Left cardiac atrium (tissue), 4 donors: Measurements from ENCODE around the gene NCAM2. TPM values are rescaled to one million over a fixed set of nuclear protein-coding genes. Genes with fewer than 3 reads are reported as not detected.

Experiments
- ATAC-seq, 2 donors: fragments of 200-7000 bp; cut with Tn5 transposase; one replicate each; pipeline ENCODE4 v1.9.1; 2020; ENCODE audit warnings: mild to moderate bottlenecking in 2 of 2, moderate library complexity in 2 of 2
- DNase-seq: peaks from one replicate; pipeline ENCODE4 v3.0.0-alpha.2; 2020
- intact Hi-C, 2 donors: fragments of 100-400 bp; cut with DNase I; formaldehyde crosslinking; loops; one replicate each; pipeline versions ENCODE4 v1.14.1 to v1.15.1; 2022 to 2023
- long read RNA-seq: library from polyadenylated mRNA; unstranded; transcript quantifications from one replicate; pipeline ENCODE4 v2.0.0, GENCODE V29; 2021
- total RNA-seq, 2 donors: library from RNA; stranded (reverse); fragmentation: NEBNext Ultra II Directional; extraction: Animal tissue kit (Norgen Biotek cat#: 25700); gene quantifications; one replicate each; pipeline ENCODE4 v1.2.1, GENCODE V29; 2021
- donor health status: DM: no; HTN: yes; CAD: no.
- donor health status: DM: no; HTN: yes; CAD: no; lungs with severe emphysema.
- donor health status: DM: yes; HTN: yes; CAD: no.
- donor health status: Dilated cardiomyopathy.

Gene NCAM2
- total RNA-seq: 1 to 10 TPM; 4.8 to 6.5 TPM
- long read RNA-seq, full-length matches to known transcripts: 1 of 3 reads
- long read RNA-seq, partial matches to known transcripts: 1 of 3 reads
- long read RNA-seq, other reads (novel, unspliced or antisense): 1 of 3 reads

- intact Hi-C loops: no loop called here
- DNase-seq: peak; percentile 80
- ATAC-seq: peak; percentile 89
Measured at GRCh38 chr21:20997636-20998455, at the start of gene NCAM2. Gene NCAM2, plus strand, starts transcription at chr21:20998409.

- ATAC-seq (no peak), DNase-seq (no peak)
- intact Hi-C loops: no loop called here
Measured at GRCh38 chr21:20949884-20950283, 48.3 kb upstream of the NCAM2 start.

- DNase-seq (no peak), ATAC-seq (no peak)
- intact Hi-C loops: no loop called here
Measured at GRCh38 chr21:20965816-20966215, 32.4 kb upstream of the NCAM2 start.

- DNase-seq: no peak
- intact Hi-C loops: no loop called here
- no peak for ATAC-seq
Measured at GRCh38 chr21:20968391-20968790, 29.8 kb upstream of the NCAM2 start.

GRCh38 chr21:20970691-20971090 is 27.5 kb upstream of the NCAM2 start:
- DNase-seq: no peak
- no peak for ATAC-seq
- intact Hi-C loops: no loop called here

GRCh38 chr21:20971296-20971921 is 26.8 kb upstream of the NCAM2 start:
- ATAC-seq (no peak), DNase-seq (peak; percentile 51)
- intact Hi-C loops: no loop called here

GRCh38 chr21:20994790-20995189 is 3.4 kb upstream of the NCAM2 start:
- intact Hi-C loops: no loop called here
- ATAC-seq (no peak), DNase-seq (no peak)

GRCh38 chr21:20996421-20997310 is 1.5 kb upstream of the NCAM2 start:
- DNase-seq (no peak), ATAC-seq (no peak)

GRCh38 chr21:20997311-20997635 is 936 bp upstream of the NCAM2 start:
- intact Hi-C loops: no loop called here
- peak; percentile 20 to 52 for ATAC-seq

More at GRCh38 chr21:20996421-20997310, 1.5 kb upstream of the NCAM2 start:
- intact Hi-C loops: no loop called here

GRCh38 chr21:20998456-20998789 is 214 bp downstream of the NCAM2 start:
- intact Hi-C loops: no loop called here
- peak in 1 of 2 donors; percentile 37 for ATAC-seq
- no peak for DNase-seq

More at GRCh38 chr21:20997311-20997635, 936 bp upstream of the NCAM2 start:
- no peak for DNase-seq

- intact Hi-C loops: no loop called here
- ATAC-seq: no peak
- no peak for DNase-seq
Measured at GRCh38 chr21:20998886-20999285, 677 bp downstream of the NCAM2 start.

- intact Hi-C loops: loop anchor here in 1 of 2 donors (2.0 to 5.0 kb wide), 3 partner anchors 103 to 1793 kb away; no protein-coding TSS in a partner anchor
- ATAC-seq (peak; percentile 48 to 50), DNase-seq (no peak)
Measured at GRCh38 chr21:20999659-21000058, 1.4 kb downstream of the NCAM2 start.

GRCh38 chr21:21000591-21001175 is 2.5 kb downstream of the NCAM2 start:
- DNase-seq: no peak
- intact Hi-C loops: loop anchor here in 1 of 2 donors (2.0 to 5.0 kb wide), 3 partner anchors 102 to 1792 kb away; no protein-coding TSS in a partner anchor
- ATAC-seq: no peak

- ATAC-seq (no peak), DNase-seq (no peak)
- intact Hi-C loops: loop anchor here in 1 of 2 donors (2.0 to 5.0 kb wide), 3 partner anchors 101 to 1791 kb away; no protein-coding TSS in a partner anchor
Measured at GRCh38 chr21:21001591-21002100, 3.4 kb downstream of the NCAM2 start.

GRCh38 chr21:21002153-21002552 is 3.9 kb downstream of the NCAM2 start:
- no peak for ATAC-seq
- DNase-seq: no peak
- intact Hi-C loops: loop anchor here in 1 of 2 donors (5.0 kb wide), 2 partner anchors 100 to 920 kb away; no protein-coding TSS in a partner anchor

GRCh38 chr21:21003701-21004100 is 5.5 kb downstream of the NCAM2 start:
- ATAC-seq (no peak), DNase-seq (no peak)
- intact Hi-C loops: loop anchor here in 1 of 2 donors (5.0 kb wide), 2 partner anchors 99 to 919 kb away; no protein-coding TSS in a partner anchor

GRCh38 chr21:21007606-21008005 is 9.4 kb downstream of the NCAM2 start:
- intact Hi-C loops: no loop called here
- no peak for DNase-seq
- ATAC-seq: no peak

GRCh38 chr21:21010228-21010627 is 12.0 kb downstream of the NCAM2 start:
- intact Hi-C loops: no loop called here

GRCh38 chr21:21010698-21011097 is 12.5 kb downstream of the NCAM2 start:
- ATAC-seq: no peak
- intact Hi-C loops: no loop called here
- DNase-seq: no peak

More at GRCh38 chr21:21010228-21010627, 12.0 kb downstream of the NCAM2 start:
- ATAC-seq (no peak), DNase-seq (no peak)
